Ovary (tissue), 9 donors: ENCODE measurements around the gene SSBP4. TPM values are rescaled to one million over a fixed set of nuclear protein-coding genes. Genes with fewer than 3 reads are reported as not detected.

Experiments
- DNase-seq, 5 donors: peaks; one replicate each; pipeline ENCODE4 v3.0.0-alpha.2; 2019 to 2020
- H3K27ac ChIP-seq, 2 donors: fragments of 200-600 bp; one replicate each; pipeline versions ENCODE4 v1.5.1 to v1.8.0; 2019 to 2022
- H3K27me3 ChIP-seq: fragments of 200-600 bp; one replicate; pipeline ENCODE4 v1.8.0; 2022
- H3K36me3 ChIP-seq: fragments of 200-600 bp; sonication (generic); one replicate; pipeline ENCODE4 v1.5.1; 2019
- H3K4me1 ChIP-seq: one replicate; pipeline ENCODE4 v1.8.1; 2013; ENCODE audit warnings: mild to moderate bottlenecking, moderate library complexity; ENCODE audit not compliant: insufficient read depth
- H3K4me3 ChIP-seq: fragments of 200-600 bp; sonication (generic); one replicate; pipeline ENCODE4 v1.5.1; 2017
- H3K9me3 ChIP-seq, 2 donors: fragments of 200-600 bp in 1 of 2; sonication (generic) in 1 of 2; one replicate each; pipeline versions ENCODE4 v1.5.1 to v1.8.1; 2013 to 2019; ENCODE audit warnings: mild to moderate bottlenecking in 1 of 2, moderate library complexity in 1 of 2
- CTCF ChIP-seq, 3 donors: fragments of 450-650 bp in 2 of 3; fragments of 200-600 bp in 1 of 3; IDR thresholded peaks; one replicate each; pipeline versions ENCODE4 v1.5.1 to v1.8.0; 2016 to 2022; ENCODE audit warnings: antibody characterized with exemption in 3 of 3, mild to moderate bottlenecking in 1 of 3
- EP300 ChIP-seq: sonication (generic); formaldehyde crosslinking; IDR thresholded peaks from one replicate; pipeline ENCODE4 v1.6.1; 2017; ENCODE audit warnings: antibody characterized with exemption
- POLR2A ChIP-seq: fragments of 450-650 bp; IDR thresholded peaks from one replicate; pipeline ENCODE4 v1.6.1; 2017; ENCODE audit warnings: antibody characterized with exemption, mild to moderate bottlenecking, moderate library complexity
- WGBS, 3 donors: extraction: QIAGEN DNeasy Blood & Tissue Kit in 1 of 3; methylation state at CpG; one replicate each; pipeline versions ENCODE4 v1.1.5 to v1.1.7; 2013 to 2017; 5-methylcytosine and 5-hydroxymethylcytosine counted together
- intact Hi-C, 4 donors: fragments of 100-400 bp; cut with DNase I; formaldehyde crosslinking; loops; one replicate each; pipeline versions ENCODE4 v1.11.0 to v1.15.1; 2022 to 2023
- polyA plus RNA-seq, 2 donors: library from polyadenylated mRNA; stranded (reverse); fragments of 200-250 nt in 1 of 2; fragments of 350-450 nt in 1 of 2; fragmentation: Illumina TruSeq in 1 of 2; extraction: RNeasy Lipid Tissue Mini Kit (QIAGEN cat#74804) in 1 of 2; gene quantifications; one replicate each; pipeline ENCODE4 v1.2.3, GENCODE V29; 2013 to 2014
- total RNA-seq, 7 donors: library from RNA; depleted of rRNA in 2 of 7; stranded (reverse); fragments of >200 nt in 2 of 7; fragmentation: NEBNext Ultra II Directional in 3 of 7; extraction: Animal tissue kit (Norgen Biotek cat#: 25700) in 3 of 7; gene quantifications; one replicate each; pipeline versions ENCODE4 v1.1.0 to v1.2.4, GENCODE V29; 2016 to 2023
- donor health status: DM: no; HTN: no; CAD: no; lungs with moderate emphysema.
- donor health status: DM: no; HTN: no; CAD: no.
- donor health status: Bipolar disorder and iron deficiency.
- donor health status: DM: yes; HTN: yes; CAD: no.
- donor health status: DM: no; HTN: no; CAD: no.
- donor health status: DM: yes; HTN: yes; CAD: no.

Gene SSBP4
- total and polyA plus RNA-seq, 9 donors: 4.6 to 124 (median 88.3) TPM

GRCh38 chr19:18443831-18444230 lies 24.6 kb downstream of the SSBP4 start:
- H3K36me3 ChIP-seq: no peaks in the 10 kb centered on the region
- H3K4me1 ChIP-seq: peaks cover 5% of the 10 kb centered on the region
- no peak overlapping the region for H3K4me3 ChIP-seq
- intact Hi-C loops: no loop called here
- H3K9me3 ChIP-seq: no peaks in the 10 kb centered on the region
- no peak for DNase-seq
- no peaks in the 10 kb centered on the region for H3K27me3 ChIP-seq
- 76 to 80% (median 76%) methylated on average over 11 of the region's 11 CpGs for WGBS, 3 donors
- TF ChIP-seq CTCF (IDR thresholded peaks at IDR 0.05) (no peak), EP300 (no peak), POLR2A (no peak)
- H3K27ac ChIP-seq: no peak overlapping the region

- WGBS, 3 donors: 72 to 81% (median 76%) methylated on average over 19 of the region's 19 CpGs
- no peaks in the 10 kb centered on the region for H3K36me3 ChIP-seq
Measured at GRCh38 chr19:18444513-18444912, 25.3 kb downstream of the SSBP4 start.

GRCh38 chr19:18445262-18445948 lies 26.2 kb downstream of the SSBP4 start:
- Histone ChIP-seq H3K27ac (no peak overlapping the region), H3K9me3 (no peaks in the 10 kb centered on the region), H3K4me1 (peaks cover 2% of the 10 kb centered on the region), H3K36me3 (no peaks in the 10 kb centered on the region), H3K27me3 (no peaks in the 10 kb centered on the region), H3K4me3 (no peak overlapping the region)
- DNase-seq: no peak
- intact Hi-C loops: no loop called here
- 61 to 75% (median 62%) methylated on average over 15 of the region's 15 CpGs for WGBS, 3 donors
- TF ChIP-seq EP300 (no peak), CTCF (IDR thresholded peaks at IDR 0.05) (no peak), POLR2A (no peak)

More at GRCh38 chr19:18444513-18444912, 25.3 kb downstream of the SSBP4 start:
- intact Hi-C loops: no loop called here
- no peak for DNase-seq
- H3K27ac ChIP-seq: no peak overlapping the region
- H3K9me3 ChIP-seq: no peaks in the 10 kb centered on the region
- no peak for TF ChIP-seq CTCF (IDR thresholded peaks at IDR 0.05)
- TF ChIP-seq POLR2A: no peak
- TF ChIP-seq EP300: no peak
- no peak overlapping the region for H3K4me3 ChIP-seq
- H3K27me3 ChIP-seq: no peaks in the 10 kb centered on the region
- H3K4me1 ChIP-seq: peaks cover 2% of the 10 kb centered on the region

GRCh38 chr19:18446145-18446810 lies 27.1 kb downstream of the SSBP4 start:
- Histone ChIP-seq H3K4me1 (peaks cover 2% of the 10 kb centered on the region), H3K27ac (no peak overlapping the region), H3K9me3 (no peaks in the 10 kb centered on the region), H3K27me3 (no peaks in the 10 kb centered on the region), H3K36me3 (no peaks in the 10 kb centered on the region), H3K4me3 (no peak overlapping the region)
- 84 to 85% (median 85%) methylated on average over 34 of the region's 34 CpGs for WGBS, 3 donors
- TF ChIP-seq EP300 (no peak), POLR2A (no peak), CTCF (IDR thresholded peaks at IDR 0.05) (no peak)
- intact Hi-C loops: no loop called here
- DNase-seq: peak in 1 of 5 donors; percentile 40
